Testis (tissue), 3 donors: Measurements from ENCODE around the gene NLGN4X. TPM values are rescaled to one million over a fixed set of nuclear protein-coding genes. Genes with fewer than 3 reads are reported as not detected.

Experiments used
- DNase-seq: peaks from one replicate; pipeline ENCODE4 v3.0.0-alpha.2; 2019
- H3K27ac ChIP-seq, 2 donors: fragments of 200-600 bp; sonication (generic); one replicate each; pipeline ENCODE4 v1.5.1; 2019
- H3K27me3 ChIP-seq: fragments of 200-600 bp; sonication (generic); one replicate; pipeline ENCODE4 v1.5.1; 2019
- H3K36me3 ChIP-seq: fragments of 200-600 bp; sonication (generic); one replicate; pipeline ENCODE4 v1.5.1; 2017; ENCODE audit warnings: low read depth; ENCODE audit errors: missing control alignments
- H3K4me1 ChIP-seq: fragments of 200-600 bp; sonication (generic); one replicate; pipeline ENCODE4 v1.5.1; 2019
- H3K4me3 ChIP-seq, 2 donors: fragments of 200-600 bp; sonication (generic); one replicate each; pipeline ENCODE4 v1.5.1; 2017 to 2019
- H3K9me3 ChIP-seq: fragments of 200-600 bp; sonication (generic); one replicate; pipeline ENCODE4 v1.5.1; 2017
- POLR2A ChIP-seq: fragments of 450-650 bp; IDR thresholded peaks from one replicate; pipeline ENCODE4 v1.6.1; 2017; ENCODE audit warnings: antibody characterized with exemption, mild to moderate bottlenecking, moderate library complexity
- WGBS, 2 donors: methylation state at CpG; one replicate each; pipeline ENCODE4 v1.1.5; 2018; 5-methylcytosine and 5-hydroxymethylcytosine counted together
- intact Hi-C: fragments of 100-400 bp; cut with DNase I; formaldehyde crosslinking; loops from one replicate; pipeline ENCODE4 v1.15.1; 2023; ENCODE audit warnings: low total_unique reads
- polyA plus RNA-seq: library from polyadenylated mRNA; stranded (reverse); fragments of 350-450 nt; fragmentation: Illumina TruSeq; extraction: RNeasy Lipid Tissue Mini Kit (QIAGEN cat#74804); gene quantifications from one replicate; pipeline ENCODE4 v1.2.3, GENCODE V29; 2014; ENCODE audit warnings: low read depth, low replicate concordance; ENCODE audit not compliant: insufficient read depth
- total RNA-seq, 2 donors: library from RNA; depleted of rRNA; stranded (reverse); fragments of >200 nt; gene quantifications; one replicate each; pipeline ENCODE4 v1.2.3, GENCODE V29; 2016
- TF ChIP-seq, protein P1 (sequence below), 3 experiments: fragments of 450-650 bp in 2 of 3; fragments of 200-600 bp in 1 of 3; sonication (generic) in 1 of 3; IDR thresholded peaks; one replicate each; pipeline ENCODE4 v1.5.1; 2016 to 2019; ENCODE audit warnings: antibody characterized with exemption in 3 of 3, mild to moderate bottlenecking in 2 of 3, moderate library complexity in 1 of 3

The NLGN4X gene
- total and polyA plus RNA-seq, 3 donors from 2014 or later: 3.6 to 15.9 (median 10.4) TPM

DNA sequence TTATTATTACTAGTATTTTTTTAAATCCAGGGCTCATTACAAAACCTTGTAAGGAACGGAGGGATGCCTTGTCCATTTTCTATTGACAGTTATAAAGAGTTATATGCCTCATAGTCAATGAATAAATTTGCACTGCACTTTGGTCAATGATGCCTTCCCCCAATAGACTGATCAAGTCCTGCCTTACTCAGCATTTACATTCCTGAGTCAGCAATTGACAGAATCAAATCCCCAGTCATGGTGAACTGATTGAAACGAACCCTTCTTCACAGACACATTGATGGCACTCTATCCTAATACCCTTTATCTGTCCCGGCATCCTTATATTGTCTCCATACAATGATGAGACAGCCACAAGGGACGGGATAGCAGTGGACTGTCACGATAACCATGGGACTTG lies 213.2 kb downstream of the NLGN4X start:
- no peaks in the 10 kb centered on the region for H3K9me3 ChIP-seq
- 85 to 90% methylated on average over 5 of the region's 5 CpGs for WGBS, 2 donors
- no peaks in the 10 kb centered on the region for H3K36me3 ChIP-seq
- no peaks in the 10 kb centered on the region for H3K27me3 ChIP-seq
- DNase-seq: no peak
- intact Hi-C loops: no loop called here
- no peak overlapping the region for H3K4me3 ChIP-seq
- H3K4me1 ChIP-seq: no peaks in the 10 kb centered on the region
- TF ChIP-seq POLR2A: no peak
- TF ChIP-seq, protein P1, sequence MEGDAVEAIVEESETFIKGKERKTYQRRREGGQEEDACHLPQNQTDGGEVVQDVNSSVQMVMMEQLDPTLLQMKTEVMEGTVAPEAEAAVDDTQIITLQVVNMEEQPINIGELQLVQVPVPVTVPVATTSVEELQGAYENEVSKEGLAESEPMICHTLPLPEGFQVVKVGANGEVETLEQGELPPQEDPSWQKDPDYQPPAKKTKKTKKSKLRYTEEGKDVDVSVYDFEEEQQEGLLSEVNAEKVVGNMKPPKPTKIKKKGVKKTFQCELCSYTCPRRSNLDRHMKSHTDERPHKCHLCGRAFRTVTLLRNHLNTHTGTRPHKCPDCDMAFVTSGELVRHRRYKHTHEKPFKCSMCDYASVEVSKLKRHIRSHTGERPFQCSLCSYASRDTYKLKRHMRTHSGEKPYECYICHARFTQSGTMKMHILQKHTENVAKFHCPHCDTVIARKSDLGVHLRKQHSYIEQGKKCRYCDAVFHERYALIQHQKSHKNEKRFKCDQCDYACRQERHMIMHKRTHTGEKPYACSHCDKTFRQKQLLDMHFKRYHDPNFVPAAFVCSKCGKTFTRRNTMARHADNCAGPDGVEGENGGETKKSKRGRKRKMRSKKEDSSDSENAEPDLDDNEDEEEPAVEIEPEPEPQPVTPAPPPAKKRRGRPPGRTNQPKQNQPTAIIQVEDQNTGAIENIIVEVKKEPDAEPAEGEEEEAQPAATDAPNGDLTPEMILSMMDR (IDR thresholded peaks at IDR 0.05): no peak
- H3K27ac ChIP-seq: no peak overlapping the region

- no peaks in the 10 kb centered on the region for H3K4me1 ChIP-seq
- WGBS, 2 donors: 90 to 94% methylated on average over 2 of the region's 2 CpGs
- H3K4me3 ChIP-seq: no peak overlapping the region
- H3K36me3 ChIP-seq: no peaks in the 10 kb centered on the region
- no peaks in the 10 kb centered on the region for H3K9me3 ChIP-seq
- DNase-seq: no peak
- no peak for TF ChIP-seq POLR2A
- TF ChIP-seq, protein P1 (IDR thresholded peaks at IDR 0.05): no peak
- no peaks in the 10 kb centered on the region for H3K27me3 ChIP-seq
- H3K27ac ChIP-seq: no peak overlapping the region
- intact Hi-C loops: no loop called here
These were observed 216.3 kb downstream of the NLGN4X start for GRCh38 chrX:6012357-6012756.

- Histone ChIP-seq H3K27me3 (no peaks in the 10 kb centered on the region), H3K4me3 (no peak overlapping the region), H3K9me3 (no peaks in the 10 kb centered on the region), H3K36me3 (no peaks in the 10 kb centered on the region), H3K4me1 (peaks cover 10% of the 10 kb centered on the region), H3K27ac (no peak overlapping the region)
- no peak for DNase-seq
- no peak for TF ChIP-seq POLR2A
- TF ChIP-seq, protein P1 (IDR thresholded peaks at IDR 0.05): no peak
- intact Hi-C loops: no loop called here
These were observed 222.8 kb downstream of the NLGN4X start for GRCh38 chrX:6005856-6006255.

DNA sequence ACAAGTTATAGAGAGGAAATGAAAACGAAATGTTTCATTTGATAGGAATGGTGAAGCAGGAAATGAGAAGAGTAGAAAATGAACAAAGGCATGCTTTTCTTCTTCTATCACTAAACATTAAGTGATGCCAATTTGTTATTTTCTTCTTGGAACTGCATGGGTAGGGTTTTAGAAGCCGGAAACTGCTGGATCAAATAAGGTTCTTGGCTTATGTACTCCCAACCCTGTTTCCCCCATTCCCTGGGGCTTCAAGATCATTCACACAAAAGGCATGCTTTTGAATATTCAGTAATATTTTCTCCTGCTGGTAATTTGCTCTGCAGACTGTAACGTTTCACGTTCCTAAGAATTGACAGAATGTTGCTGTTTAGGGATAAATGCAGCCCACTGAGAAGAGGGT lies 224.1 kb downstream of the NLGN4X start:
- no peak overlapping the region for H3K4me3 ChIP-seq
- H3K4me1 ChIP-seq: peaks cover 10% of the 10 kb centered on the region
- no peaks in the 10 kb centered on the region for H3K27me3 ChIP-seq
- H3K27ac ChIP-seq: no peak overlapping the region
- no peak for DNase-seq
- WGBS, 2 donors: 33 to 44% methylated on average over 4 of the region's 4 CpGs
- no peaks in the 10 kb centered on the region for H3K36me3 ChIP-seq
- intact Hi-C loops: no loop called here
- TF ChIP-seq, protein P1 (IDR thresholded peaks at IDR 0.05): no peak
- TF ChIP-seq POLR2A: no peak
- no peaks in the 10 kb centered on the region for H3K9me3 ChIP-seq

DNA sequence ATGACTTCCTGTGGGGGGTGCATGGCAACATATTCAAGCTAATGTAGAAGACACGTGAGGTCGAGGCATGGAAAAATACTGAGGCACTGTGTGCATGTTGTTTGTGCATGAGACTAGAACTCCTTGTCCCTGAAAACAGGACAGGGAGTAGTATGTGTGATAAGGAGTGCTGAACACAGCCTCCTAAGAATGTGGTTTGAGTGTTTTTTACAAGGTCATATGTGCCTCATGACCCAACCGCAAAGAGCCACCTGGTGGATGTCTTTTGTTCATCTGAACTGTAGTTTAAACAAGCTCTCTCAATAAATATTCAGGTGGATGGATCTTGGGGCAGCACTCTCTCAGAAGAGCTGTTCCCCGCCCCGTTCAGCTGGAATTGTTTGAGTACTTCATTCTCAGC lies 226.6 kb downstream of the NLGN4X start:
- Histone ChIP-seq H3K4me1 (peaks cover 10% of the 10 kb centered on the region), H3K27ac (peak overlapping the region; percentile 21 to 72), H3K27me3 (no peaks in the 10 kb centered on the region), H3K4me3 (no peak overlapping the region), H3K36me3 (no peaks in the 10 kb centered on the region), H3K9me3 (no peaks in the 10 kb centered on the region)
- 50 to 75% methylated on average over 5 of the region's 5 CpGs for WGBS, 2 donors
- peak; percentile 30 for DNase-seq
- TF ChIP-seq POLR2A: no peak
- TF ChIP-seq, protein P1 (IDR thresholded peaks at IDR 0.05): no peak
- intact Hi-C loops: no loop called here
